Measurements from ENCODE around the gene PDE2A.

PDE2A gene

DNA sequence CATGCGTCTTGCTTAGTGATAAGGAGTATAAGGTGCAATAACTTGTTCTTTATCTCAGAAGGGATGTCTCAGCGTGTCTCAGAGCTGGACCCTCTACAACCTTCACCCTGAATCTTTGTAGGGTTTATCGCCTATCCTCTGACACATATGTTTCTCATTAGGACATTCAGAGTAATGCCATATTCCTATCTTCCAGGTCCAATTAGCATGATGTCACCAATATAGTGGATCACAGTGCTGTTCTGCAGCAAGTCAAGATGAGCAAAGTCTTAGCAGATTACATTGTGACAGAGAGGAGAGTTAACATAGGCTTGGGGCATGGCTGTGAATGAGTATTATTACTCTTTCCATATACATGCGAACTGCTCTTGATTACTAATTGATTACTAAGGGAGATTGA is 129.6 kb downstream of the PDE2A start:
- no peak for DNase-seq (ENCODE audit: low read depth in 2 of 2)

DNA sequence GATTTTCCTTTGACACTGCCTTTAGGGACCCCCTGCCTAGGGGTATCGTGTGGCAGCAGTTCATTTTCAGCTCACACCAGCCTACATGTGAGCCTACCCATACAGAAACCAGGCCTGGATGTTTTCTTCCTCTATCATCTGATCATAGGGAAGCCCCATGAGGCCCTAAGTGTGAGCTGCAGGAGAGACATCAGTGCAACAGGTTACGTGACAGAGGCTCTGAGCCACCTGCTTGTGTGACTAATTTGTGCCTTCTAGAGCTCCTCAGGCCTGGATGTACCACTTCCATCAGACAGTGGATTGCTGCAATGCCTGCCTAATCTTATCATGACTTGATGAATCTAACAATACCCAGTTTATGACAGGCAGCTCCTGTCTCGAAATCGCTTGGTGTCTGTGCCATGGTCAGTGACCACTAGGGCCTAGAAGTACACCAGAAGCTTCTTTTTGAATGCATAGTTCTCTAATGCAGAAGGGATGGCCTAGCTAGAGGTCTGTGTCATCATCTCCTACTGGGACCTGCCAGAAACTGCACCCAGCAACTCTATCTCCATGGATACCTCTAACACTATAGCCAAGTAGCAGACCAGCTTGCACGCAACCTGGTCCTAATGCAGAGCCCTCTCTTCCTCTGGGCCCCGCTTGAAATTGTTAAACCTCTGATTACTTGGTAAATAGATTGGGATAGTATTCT is 130.2 kb downstream of the PDE2A start:
- no peak for DNase-seq (ENCODE audit: low read depth in 2 of 2)

DNA sequence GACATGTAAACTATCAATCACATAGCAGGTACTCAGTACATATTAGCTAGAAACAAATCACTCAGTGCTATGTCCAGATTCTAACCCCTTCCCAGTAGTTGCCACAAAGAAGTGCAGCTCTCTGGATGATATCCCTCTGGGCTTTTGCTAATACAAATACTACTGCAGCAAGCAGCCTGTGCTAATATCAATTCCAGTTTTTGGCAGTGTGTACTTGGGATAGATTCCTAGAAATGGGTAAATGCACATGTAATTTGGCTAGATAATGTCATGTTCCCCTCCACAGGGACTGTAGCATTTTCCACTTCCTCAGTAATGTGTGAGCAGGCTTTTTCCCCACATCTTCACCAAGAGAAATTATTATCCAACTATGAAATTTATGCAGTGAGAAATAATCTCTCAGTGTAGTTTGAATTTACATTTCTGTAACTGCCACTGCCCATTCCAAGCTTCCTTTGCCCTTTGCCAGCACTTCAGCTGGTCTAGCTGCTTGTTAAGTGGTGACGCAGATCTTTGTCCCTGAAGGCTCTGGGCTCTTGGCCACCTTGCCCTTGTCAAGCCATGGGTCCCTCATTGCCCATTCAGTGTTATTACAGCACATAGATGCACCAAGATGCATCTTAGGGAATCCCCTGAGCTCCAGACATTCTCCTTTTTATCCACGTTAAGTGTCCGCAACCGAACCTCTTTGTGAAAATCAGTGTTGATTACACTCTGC is 132.8 kb downstream of the PDE2A start:
- DNase-seq (ENCODE audit: low read depth in 2 of 2), result no peak

DNA sequence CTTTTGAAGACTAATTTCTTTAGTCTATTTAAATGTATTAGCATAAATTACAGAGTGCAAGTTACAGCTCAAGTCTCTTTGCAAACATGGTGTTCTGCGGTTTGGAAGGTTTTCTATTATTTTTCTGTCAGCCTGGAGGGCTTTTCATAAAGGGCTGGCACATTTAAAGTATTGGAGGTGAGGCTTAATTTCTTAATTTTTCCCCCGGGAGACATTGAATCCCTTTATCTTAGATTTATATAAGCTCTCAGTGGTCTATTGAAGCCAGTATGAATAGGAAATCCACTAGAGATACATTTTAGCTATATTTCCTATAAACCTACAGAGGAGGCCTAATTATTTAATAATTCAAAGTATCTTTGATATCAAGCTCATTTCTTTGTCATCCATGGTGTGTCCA is 137.2 kb downstream of the PDE2A start:
- DNase-seq (ENCODE audit: low read depth in 2 of 2), result no peak

- no peak for DNase-seq (ENCODE audit: low read depth in 2 of 2)
Measured at GRCh38 chr11:72535194-72535547, 139.1 kb downstream of the PDE2A start.

DNA sequence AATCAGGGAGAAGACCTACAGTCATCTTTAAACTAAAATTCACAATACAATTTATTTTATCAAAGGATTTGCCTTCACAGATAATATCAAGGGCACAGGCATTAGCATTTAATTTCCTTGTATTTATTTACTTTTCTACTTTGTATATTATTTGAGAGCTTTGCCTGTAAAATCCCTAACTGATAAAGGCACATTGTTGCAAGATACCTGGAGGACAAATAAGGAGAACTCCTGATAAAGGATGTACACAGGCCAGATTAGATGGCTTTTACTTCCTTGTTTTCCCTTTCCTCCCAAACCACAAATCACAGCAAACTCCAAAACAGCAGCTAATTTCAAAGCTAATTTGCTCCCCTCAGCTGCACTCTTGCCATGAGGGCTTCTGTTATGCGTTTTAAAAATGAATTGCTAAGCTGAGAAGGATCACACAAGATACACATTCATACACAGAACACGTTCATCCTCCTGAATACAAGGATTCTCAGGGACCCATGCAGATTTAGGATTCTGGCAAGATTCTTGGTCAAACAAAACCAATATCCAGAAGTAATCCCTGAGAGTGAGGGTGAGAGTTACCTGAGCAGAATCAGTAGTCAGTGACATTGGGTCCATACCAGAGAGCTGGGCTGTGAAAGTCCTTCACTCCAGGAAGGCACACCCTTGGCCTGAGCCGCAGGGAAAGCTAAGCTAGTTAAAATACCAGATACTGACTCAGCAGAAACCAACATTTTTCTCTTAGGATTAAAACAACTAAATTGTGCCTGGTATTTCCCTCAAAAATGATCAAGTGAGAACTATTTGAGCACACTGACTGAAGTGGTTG is 139.6 kb downstream of the PDE2A start:
- no peak for DNase-seq (ENCODE audit: low read depth in 2 of 2)

GRCh38 chr11:72529068-72529467 is 145.2 kb downstream of the PDE2A start:
- no peak for DNase-seq (ENCODE audit: low read depth in 2 of 2)

DNA sequence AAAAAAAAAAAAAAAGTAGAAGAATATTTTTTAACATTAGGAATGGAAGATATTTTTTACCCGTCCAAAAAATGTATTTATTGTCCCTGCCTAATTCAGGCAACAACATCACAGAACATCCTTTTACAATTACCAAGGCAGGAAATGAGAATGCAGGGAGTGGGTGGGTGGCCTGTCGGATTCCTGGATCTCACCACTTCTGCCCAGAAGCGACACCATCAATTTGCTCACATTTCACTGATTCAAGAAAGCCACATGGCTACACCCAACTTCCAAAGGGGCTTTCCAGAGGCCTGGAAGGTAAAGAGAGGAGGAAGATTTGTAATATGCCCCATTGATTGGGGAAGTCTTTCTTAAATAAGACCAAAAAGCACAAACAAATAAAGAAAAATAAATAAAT is 146.1 kb downstream of the PDE2A start:
- DNase-seq (ENCODE audit: low read depth in 2 of 2), result no peak

Measured in stimulated activated CD8-positive, alpha-beta memory T cell treated with anti-CD3 and anti-CD28 coated beads, Interleukin-7, amount 100 ng/mL, for 1 hour (primary cell).